ENCODE results near the gene AASDHPPT.

Gene AASDHPPT

GRCh38 chr11:106086850-106087249, 9.4 kb downstream of the AASDHPPT start:
- no peak for DNase-seq

GRCh38 chr11:106087815-106088435, 10.5 kb downstream of the AASDHPPT start:
- peak; percentile 63 for DNase-seq

GRCh38 chr11:106088896-106089295, 11.4 kb downstream of the AASDHPPT start:
- no peak for DNase-seq

- no peak for DNase-seq
These were observed 14.1 kb downstream of the AASDHPPT start for GRCh38 chr11:106091480-106092123.

GRCh38 chr11:106092446-106092845, 15.0 kb downstream of the AASDHPPT start:
- DNase-seq = no peak

- no peak for DNase-seq
These were observed 21.6 kb downstream of the AASDHPPT start for GRCh38 chr11:106098893-106099553.

DNA sequence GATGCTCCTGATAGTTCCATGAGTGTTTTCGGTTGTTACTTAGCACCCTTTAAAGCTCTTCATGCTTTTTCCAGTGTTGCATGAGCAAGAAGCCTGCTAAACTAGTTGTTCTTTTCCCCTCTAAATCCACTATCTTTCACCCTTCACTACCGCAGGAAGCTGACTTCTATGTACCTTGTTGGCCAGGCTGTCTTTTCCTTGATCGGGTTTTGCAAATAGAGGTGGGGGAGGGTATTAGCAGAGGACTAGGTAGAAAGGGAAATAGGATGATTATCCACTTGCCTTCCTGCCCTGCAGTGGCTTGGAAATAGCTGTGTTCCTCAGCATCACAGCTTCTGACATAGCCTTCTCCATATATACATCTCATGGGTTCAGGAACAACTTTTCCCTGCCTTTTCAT, 23.9 kb downstream of the AASDHPPT start:
- no peak for DNase-seq

DNA sequence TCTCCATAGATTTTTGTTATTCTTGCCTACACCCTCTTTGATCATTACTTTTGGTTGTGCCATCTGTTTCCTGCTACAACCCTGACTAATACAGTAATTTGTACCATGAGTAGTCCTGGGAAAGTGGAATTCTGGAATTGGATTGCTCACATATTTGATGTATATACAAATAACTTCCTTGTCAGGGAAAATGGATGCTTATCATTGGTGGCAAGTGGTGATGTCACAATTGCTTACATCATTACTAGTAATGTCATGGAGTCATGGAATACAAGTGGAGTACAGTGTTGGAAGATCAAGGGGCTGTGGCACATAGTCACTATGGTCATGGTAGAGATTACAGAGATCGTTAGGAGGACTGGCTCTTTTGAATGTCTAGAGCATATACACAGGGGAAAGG, 24.4 kb downstream of the AASDHPPT start:
- DNase-seq = no peak

- no peak for DNase-seq
These were observed 28.5 kb downstream of the AASDHPPT start for GRCh38 chr11:106105986-106106385.

- no peak for DNase-seq
These were observed 44.3 kb downstream of the AASDHPPT start for GRCh38 chr11:106121570-106122320.

- no peak for DNase-seq
These were observed 50.1 kb downstream of the AASDHPPT start for GRCh38 chr11:106127604-106128003.

- DNase-seq = no peak
These were observed 51.3 kb downstream of the AASDHPPT start for GRCh38 chr11:106128740-106129139.

DNA sequence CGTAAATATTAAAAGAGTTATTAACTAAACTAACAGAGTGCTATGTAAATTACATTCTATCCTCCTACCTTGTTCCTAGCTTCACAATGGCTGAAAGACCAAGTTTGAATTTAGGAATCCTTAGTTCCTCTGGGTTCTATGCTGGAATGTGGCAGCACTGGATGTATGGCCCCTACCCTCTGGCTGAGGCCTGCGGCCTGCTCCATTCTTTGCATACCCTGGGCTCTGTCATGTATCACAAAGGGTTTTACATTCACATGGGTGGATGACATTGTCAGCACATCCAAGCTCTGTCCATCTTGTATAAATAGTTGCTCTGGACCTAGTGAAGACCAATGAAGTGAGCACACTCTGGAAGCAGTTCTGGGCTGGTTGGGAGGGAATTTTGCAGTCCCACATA, 54.5 kb downstream of the AASDHPPT start:
- no peak for DNase-seq

GRCh38 chr11:106132582-106133354, 55.3 kb downstream of the AASDHPPT start:
- DNase-seq = no peak

DNA sequence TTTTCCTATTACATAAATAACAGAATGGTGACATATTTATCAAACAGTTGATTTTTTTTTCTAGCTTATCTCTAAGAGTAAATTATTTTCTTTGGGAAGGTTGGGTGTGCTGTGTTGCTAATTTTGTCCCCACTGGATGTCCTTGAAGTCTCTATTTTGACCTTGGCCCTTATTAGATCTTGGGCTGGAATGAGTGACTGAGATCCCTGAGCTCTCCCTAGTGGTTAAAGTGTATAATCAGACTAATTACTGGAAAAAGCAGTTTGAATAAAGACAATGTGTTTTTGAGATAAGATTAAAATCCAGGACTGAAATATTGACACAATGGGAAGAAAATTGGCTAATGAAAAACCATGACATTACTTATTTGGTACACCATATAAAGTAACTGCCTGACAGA, 56.1 kb downstream of the AASDHPPT start:
- no peak for DNase-seq

DNA sequence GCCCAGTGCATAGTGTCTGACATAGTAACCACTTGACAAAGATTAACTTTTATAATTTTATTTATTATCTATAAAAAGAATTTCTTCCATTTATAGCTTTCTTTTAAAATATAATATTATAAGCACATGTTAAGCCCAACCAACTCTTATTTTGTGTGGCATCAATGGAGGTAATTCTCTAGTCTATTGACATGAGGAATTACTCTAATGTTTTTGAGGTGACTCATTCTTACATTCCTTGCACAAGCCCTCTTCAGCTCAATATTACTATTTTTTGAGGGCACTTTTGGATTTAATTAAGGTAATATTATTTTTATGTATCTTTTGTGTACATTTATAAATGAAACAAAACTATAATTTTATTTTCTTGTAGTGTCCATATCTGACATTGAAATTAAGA, 59.6 kb downstream of the AASDHPPT start:
- no peak for DNase-seq

- DNase-seq = no peak
These were observed 60.3 kb downstream of the AASDHPPT start for GRCh38 chr11:106137758-106138157.
